Ovary (tissue), 3 donors: Measurements from ENCODE around the gene HUWE1.

Experiments used
- EP300 ChIP-seq: sonication (generic); formaldehyde crosslinking; IDR thresholded peaks from one replicate; pipeline ENCODE4 v1.6.1; 2017; ENCODE audit warnings: antibody characterized with exemption
- POLR2A ChIP-seq: fragments of 450-650 bp; IDR thresholded peaks from one replicate; pipeline ENCODE4 v1.6.1; 2017; ENCODE audit warnings: antibody characterized with exemption, mild to moderate bottlenecking, moderate library complexity
- TF ChIP-seq, protein P1 (sequence below), 3 donors: fragments of 450-650 bp in 2 of 3; fragments of 200-600 bp in 1 of 3; IDR thresholded peaks; one replicate each; pipeline versions ENCODE4 v1.5.1 to v1.8.0; 2016 to 2022; ENCODE audit warnings: antibody characterized with exemption in 3 of 3, mild to moderate bottlenecking in 1 of 3
- donor health status: DM: no; HTN: no; CAD: no.

DNA sequence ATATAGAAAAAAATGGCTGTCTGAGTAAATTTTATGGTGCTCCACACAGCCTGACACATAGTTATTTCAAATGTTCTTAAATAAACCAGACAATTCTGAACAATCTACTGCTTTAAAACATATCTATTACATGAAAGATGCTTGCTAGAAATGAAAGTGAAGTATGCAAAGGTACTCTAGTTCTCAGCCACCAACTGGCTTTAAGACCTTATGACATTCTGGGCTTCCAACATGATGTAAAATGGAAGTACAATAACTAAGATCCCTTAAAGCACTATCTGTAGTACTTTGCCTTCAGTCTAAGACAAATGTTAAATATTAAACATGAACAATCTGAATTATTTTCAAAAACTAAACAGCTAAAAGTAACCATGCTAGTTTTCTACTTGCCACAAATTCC lies 17.3 kb downstream of the HUWE1 start:
- TF ChIP-seq, protein P1, sequence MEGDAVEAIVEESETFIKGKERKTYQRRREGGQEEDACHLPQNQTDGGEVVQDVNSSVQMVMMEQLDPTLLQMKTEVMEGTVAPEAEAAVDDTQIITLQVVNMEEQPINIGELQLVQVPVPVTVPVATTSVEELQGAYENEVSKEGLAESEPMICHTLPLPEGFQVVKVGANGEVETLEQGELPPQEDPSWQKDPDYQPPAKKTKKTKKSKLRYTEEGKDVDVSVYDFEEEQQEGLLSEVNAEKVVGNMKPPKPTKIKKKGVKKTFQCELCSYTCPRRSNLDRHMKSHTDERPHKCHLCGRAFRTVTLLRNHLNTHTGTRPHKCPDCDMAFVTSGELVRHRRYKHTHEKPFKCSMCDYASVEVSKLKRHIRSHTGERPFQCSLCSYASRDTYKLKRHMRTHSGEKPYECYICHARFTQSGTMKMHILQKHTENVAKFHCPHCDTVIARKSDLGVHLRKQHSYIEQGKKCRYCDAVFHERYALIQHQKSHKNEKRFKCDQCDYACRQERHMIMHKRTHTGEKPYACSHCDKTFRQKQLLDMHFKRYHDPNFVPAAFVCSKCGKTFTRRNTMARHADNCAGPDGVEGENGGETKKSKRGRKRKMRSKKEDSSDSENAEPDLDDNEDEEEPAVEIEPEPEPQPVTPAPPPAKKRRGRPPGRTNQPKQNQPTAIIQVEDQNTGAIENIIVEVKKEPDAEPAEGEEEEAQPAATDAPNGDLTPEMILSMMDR (IDR thresholded peaks at IDR 0.05) = no peak
- TF ChIP-seq EP300 = no peak
- TF ChIP-seq POLR2A = no peak
